HS-27A (cell line): ENCODE data around the gene DHRS9.
"Not testable (repeated sequence)": the region's sequence is repeated elsewhere in the genome, so short reads cannot be mapped to it uniquely, and the experiment has no call there.

Source experiments
- DNase-seq: peaks from one replicate; pipeline ENCODE4 v3.0.0-alpha.2; 2012; ENCODE audit warnings: low read depth, missing footprints

DHRS9 gene

DNA sequence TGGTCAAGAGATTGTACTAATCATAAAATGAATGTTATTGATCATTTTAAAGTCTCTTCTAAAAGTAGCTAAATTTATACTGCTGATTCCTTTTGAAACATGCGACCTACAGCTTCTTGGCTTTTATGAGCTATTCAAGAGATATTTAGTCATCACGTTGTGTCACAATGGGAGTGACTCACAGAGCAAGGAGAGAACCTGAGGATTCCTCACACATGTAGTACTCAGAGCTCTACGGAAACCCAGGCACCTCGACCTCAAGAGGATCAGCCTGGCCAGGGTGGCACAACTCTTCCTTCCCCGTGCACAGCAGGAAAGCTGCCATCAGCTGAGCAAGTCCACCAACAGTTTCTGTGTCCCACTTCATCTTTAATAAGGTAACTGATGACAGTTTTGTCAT lies at the start of gene DHRS9:
Gene DHRS9, plus strand, starts transcription at position 223 of the 400 bp plus-strand sequence. CDS start 12,019 bp downstream, outside the sequence.
- peak; percentile 34 for DNase-seq

DNA sequence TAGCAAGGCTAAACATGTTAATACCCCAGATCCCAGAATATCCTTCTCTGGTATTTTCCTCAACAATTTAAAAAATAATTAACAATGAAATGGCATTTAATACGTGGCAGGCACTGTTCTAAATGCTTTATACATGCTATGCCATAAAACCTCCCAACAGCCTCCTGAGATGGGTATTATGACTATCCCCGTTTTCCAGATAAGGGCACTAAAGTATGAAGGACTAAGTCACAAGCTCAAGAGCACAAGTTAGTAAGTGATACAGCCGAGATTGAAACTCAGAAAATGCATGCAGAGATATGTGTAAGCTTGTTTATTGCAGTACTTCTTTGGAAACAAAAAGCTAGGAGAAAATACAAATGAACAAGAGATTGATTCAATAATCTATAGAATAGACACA lies 46.2 kb upstream of the DHRS9 start:
- DNase-seq, result no peak

- no peak for DNase-seq
These were observed 43.3 kb upstream of the DHRS9 start for GRCh38 chr2:169026056-169026455.

GRCh38 chr2:169027234-169027633 lies 42.1 kb upstream of the DHRS9 start:
- no peak for DNase-seq

DNA sequence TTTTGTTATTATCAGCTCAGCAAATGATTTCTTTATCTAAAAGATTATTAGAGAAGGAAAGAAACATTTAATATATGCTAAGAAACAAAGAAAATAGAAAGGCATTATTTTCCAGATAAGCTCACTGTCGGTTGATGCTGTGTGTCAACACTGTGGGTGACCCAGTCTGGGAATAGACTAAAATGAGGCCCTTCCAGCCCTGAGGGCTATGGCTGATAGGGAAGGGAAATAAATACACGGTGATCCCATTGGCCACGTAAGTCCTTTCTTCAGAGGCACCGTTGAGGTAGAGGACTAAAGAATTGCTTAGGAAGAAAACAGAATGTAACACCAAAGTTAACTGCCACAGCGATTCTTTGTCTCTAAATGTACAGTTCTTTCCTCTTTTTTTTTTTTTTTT lies 40.0 kb upstream of the DHRS9 start:
- no peak for DNase-seq

GRCh38 chr2:169031202-169031601 lies 38.2 kb upstream of the DHRS9 start, which contains the start of gene ABCB11:
Gene ABCB11 (minus strand): TSS chr2:169031324. CDS start chr2:169018125, 13,199 bp downstream.
- no peak for DNase-seq

GRCh38 chr2:169034256-169034655 lies 35.1 kb upstream of the DHRS9 start:
- DNase-seq, result no peak

GRCh38 chr2:169034984-169035544 lies 34.3 kb upstream of the DHRS9 start:
- no peak for DNase-seq

DNA sequence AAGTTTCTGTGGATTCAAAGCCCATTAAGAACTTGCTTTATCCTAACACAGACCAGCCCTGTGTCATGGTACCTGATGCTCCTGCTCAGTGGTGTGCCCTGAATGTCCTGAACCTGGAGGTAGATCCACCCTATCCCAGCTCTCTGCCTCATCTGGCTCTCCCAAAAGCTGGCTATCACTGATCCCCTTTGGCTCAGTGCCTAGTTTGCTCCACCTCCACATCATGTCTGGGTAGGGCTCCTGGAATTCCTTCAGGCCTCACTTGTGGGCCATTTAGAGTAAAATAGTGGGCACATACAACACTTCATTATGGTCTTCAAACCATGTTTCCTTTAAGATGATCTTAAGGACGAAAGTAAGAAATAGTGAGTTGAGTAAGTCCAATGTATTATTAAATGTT lies 33.5 kb upstream of the DHRS9 start:
- DNase-seq, result no peak

GRCh38 chr2:169036736-169037440 lies 32.5 kb upstream of the DHRS9 start:
- DNase-seq, result no peak

DNA sequence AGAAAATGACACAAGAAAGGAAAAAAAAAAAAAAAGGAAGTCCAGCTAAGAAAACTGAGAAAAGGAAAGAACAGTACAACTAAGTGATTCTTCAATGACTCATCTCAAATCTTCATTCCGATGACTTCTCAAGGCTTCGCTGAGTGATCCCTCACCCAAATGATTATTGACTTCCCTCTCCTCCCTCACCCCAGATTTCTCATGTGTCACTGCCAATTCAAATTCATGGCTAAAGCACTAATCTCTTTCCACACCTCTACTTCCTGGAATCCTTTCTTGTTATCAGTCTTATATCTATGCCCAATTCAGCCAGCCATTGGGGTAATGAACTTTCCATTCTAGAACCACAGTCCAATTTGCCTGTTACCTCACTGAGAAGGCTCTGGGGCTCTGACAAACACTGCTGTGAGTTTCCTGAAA lies 31.0 kb upstream of the DHRS9 start:
- DNase-seq, result peak; percentile 56

- no peak for DNase-seq
These were observed 29.7 kb upstream of the DHRS9 start for GRCh38 chr2:169039702-169040101.

DNA sequence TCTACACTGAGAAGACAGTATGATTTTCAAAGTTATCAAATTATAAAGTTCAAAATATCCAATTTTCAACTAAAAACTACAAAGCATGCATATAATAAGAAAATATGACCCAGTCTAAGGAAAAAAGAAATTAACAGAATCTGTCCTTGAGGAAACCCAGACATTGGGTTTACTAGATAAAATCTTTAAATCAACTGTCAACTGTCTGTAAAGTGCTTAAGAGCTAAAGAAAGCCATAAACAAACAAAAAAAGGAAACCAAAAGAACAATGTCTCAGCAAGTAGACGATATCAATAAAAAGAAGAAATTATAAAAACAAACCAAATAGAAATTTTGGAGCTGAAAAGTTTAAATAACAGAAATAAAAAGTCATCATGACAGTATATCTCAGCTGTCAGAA lies 27.8 kb upstream of the DHRS9 start:
- no peak for DNase-seq

GRCh38 chr2:169042856-169043255 lies 26.5 kb upstream of the DHRS9 start:
- DNase-seq, result no peak

GRCh38 chr2:169046440-169047151 lies 22.8 kb upstream of the DHRS9 start:
- no peak for DNase-seq

GRCh38 chr2:169047256-169048250 lies 21.8 kb upstream of the DHRS9 start:
- DNase-seq, result no peak

DNA sequence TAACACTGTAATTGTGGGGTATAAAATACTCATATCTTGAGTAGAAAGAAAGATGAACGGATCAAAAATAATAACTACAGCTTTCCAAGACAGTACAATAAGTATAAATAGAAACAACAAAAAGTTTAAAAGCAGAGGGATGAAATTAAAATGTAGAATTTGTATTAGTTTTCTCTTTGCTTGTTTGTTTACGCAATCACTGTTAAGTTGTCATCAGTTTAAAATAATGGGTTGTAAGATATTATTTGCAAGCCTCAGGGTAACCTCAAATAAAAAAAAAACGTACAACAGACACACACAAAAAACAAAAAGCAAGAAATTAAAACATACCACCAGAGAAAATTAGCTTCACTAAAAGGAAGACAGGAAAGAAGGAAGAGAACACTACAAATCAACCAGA lies 20.2 kb upstream of the DHRS9 start:
- DNase-seq, result no peak

GRCh38 chr2:169050476-169051240 lies 18.7 kb upstream of the DHRS9 start:
- no peak for DNase-seq

- not testable (repeated sequence) for DNase-seq
These were observed 14.8 kb upstream of the DHRS9 start for GRCh38 chr2:169054575-169054974.

GRCh38 chr2:169064199-169064598 lies 5.2 kb upstream of the DHRS9 start:
- DNase-seq, result not testable (repeated sequence)

DNA sequence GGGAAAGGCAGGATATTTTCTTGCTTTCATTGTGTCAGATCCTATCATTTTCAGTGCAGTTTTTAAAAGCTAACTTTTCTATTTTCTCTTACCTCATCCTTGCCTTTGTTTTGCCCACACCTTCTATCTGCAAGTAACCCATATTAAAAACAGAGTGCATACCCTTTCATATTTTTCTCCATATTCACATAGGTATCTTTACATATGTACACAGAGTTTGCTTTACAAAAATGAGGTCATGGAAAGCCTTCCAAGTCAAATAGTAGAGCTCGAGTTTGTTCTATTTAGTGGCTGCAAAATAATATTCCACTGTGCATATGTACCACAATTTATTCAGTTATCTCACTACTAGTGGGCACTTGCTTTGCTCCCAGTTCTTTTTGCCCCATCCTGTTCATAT lies 3.9 kb upstream of the DHRS9 start:
- DNase-seq, result no peak
